Activated T-cell treated with anti-CD3 and anti-CD28 coated beads, Interleukin-2, amount 50 U/mL, for 4 hours (primary cell): ENCODE results near the gene SIRPB1. TPM values are rescaled to one million over a fixed set of nuclear protein-coding genes. Genes with fewer than 3 reads are reported as not detected.

Source experiments
- ATAC-seq, 2 donors: fragments of 200-7000 bp; cut with Tn5 transposase; one replicate each; pipeline ENCODE4 v1.10.0; 2021
- DNase-seq: peaks from one replicate; pipeline ENCODE4 v3.0.0-alpha.2; 2020
- H3K27me3 Mint-ChIP-seq: one replicate; pipeline ENCODE4 v1.8.0; 2021; ENCODE audit warnings: low read depth, mixed read lengths
- H3K36me3 Mint-ChIP-seq: one replicate; pipeline ENCODE4 v1.8.0; 2022; ENCODE audit warnings: mixed read lengths; ENCODE audit not compliant: insufficient read depth
- H3K4me1 Mint-ChIP-seq: one replicate; pipeline ENCODE4 v1.8.0; 2021; ENCODE audit warnings: low read depth, mixed read lengths
- H3K4me3 Mint-ChIP-seq: one replicate; pipeline ENCODE4 v1.8.0; 2021; ENCODE audit warnings: mild to moderate bottlenecking, moderate library complexity, mixed read lengths
- H3K9me3 Mint-ChIP-seq: one replicate; pipeline ENCODE4 v1.8.0; 2021; ENCODE audit warnings: mixed read lengths
- total RNA-seq, 3 donors: library from RNA; stranded (reverse); gene quantifications; one replicate each; pipeline ENCODE4 v1.2.1, GENCODE V29; 2021

SIRPB1 gene
- under 1 TPM; 0.34 to 0.78 (median 0.73) TPM for total RNA-seq

DNA sequence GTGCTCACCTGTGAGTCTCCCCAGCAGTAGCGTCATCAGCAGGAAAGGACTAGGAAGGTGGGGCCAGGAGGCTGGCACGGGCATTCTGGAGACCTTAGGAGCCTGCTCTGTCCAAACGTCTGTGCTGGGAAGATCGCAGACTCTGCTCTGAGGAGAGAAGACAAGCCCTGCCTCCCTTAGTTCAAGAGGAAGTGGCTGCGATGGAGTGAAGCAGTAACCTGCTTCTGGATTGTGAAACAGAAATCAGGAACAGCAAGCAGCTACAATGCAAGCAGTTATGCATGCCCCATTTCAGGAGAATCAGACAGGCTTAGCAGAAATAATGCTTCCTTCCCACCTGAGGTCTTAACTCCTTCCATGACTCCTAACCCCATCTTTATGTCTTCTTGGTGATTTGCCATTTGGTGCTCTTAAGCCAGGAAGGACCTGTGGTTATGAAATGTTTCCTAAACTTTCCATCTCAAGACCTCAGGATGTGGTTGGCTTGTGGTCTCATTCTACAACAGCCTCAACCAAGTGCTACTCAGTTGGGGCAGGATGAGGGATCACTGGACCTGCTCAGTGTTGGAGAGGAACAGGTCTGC is at the start of gene SIRPB1:
TSS of gene SIRPB1 (minus strand) at position 149 of the 584 bp plus-strand sequence. CDS start at position 84, 65 bp downstream.
- Mint-ChIP-seq H3K4me1 (peaks cover 65% of the 10 kb centered on the region), H3K4me3 (no peak within 1 kb of the TSS), H3K27me3 (no peaks in the 10 kb centered on the region), H3K9me3 (peaks cover 6% of the 10 kb centered on the region), H3K36me3 (peaks cover 2% of the 10 kb centered on the region)
- ATAC-seq (peak; percentile 28 to 35), DNase-seq (no peak)

DNA sequence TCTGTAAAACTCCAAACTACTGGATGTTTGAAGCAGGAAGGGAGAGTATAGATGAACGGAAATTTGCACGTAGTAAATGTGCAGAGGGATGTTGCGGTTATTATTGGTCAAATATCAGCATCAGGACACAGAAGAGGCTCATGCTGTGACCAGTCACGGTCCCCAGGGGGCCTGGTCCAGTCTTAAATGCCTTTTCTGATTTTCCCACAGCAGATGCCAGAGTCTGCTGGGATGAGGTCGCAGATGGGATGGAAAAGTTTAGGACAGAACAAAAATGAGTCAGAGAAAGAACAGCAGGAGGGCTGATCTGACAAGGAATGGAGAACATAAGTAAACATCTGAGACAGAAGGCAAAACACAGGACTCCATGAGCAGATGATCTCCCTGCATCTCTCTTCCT is 49.5 kb upstream of the SIRPB1 start:
- H3K4me1 Mint-ChIP-seq = peaks cover 90% of the 10 kb centered on the region
- ATAC-seq (no peak), DNase-seq (no peak)
- H3K4me3 Mint-ChIP-seq = no peak overlapping the region
- H3K36me3 Mint-ChIP-seq = peaks cover 19% of the 10 kb centered on the region
- no peaks in the 10 kb centered on the region for H3K27me3 Mint-ChIP-seq
- H3K9me3 Mint-ChIP-seq = no peaks in the 10 kb centered on the region

DNA sequence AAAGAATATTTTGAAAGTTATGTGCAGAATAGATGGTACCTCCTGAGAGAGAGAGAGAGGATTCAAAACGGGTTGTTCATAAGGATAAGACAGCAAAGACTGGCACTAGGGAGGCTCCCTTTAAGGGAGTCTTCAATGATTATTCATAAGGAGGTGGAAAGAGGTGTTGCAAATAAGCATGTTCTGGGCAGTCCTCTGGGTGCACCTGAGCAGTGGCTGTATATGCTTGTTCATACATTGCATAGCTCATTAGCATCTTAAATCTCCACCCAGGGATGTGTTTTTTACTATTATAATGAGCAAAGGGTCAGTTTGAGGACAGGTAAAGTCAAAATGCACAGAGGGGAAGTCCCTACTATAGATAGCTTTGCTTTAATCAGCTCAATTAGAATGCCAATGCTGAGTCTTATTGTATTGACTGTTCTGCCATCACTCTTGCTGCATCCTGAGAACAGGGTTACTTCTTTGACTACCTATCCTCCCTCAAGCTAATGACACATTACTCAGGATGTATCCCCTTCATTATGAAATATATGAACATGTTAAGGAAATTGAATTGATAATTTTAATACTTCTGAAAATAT is 47.8 kb upstream of the SIRPB1 start:
- H3K9me3 Mint-ChIP-seq = peaks cover 8% of the 10 kb centered on the region
- ATAC-seq = peak in 1 of 2 donors; percentile 12
- H3K4me1 Mint-ChIP-seq = peaks cover 90% of the 10 kb centered on the region
- no peaks in the 10 kb centered on the region for H3K27me3 Mint-ChIP-seq
- H3K4me3 Mint-ChIP-seq = no peak overlapping the region
- peaks cover 19% of the 10 kb centered on the region for H3K36me3 Mint-ChIP-seq
- DNase-seq = no peak

DNA sequence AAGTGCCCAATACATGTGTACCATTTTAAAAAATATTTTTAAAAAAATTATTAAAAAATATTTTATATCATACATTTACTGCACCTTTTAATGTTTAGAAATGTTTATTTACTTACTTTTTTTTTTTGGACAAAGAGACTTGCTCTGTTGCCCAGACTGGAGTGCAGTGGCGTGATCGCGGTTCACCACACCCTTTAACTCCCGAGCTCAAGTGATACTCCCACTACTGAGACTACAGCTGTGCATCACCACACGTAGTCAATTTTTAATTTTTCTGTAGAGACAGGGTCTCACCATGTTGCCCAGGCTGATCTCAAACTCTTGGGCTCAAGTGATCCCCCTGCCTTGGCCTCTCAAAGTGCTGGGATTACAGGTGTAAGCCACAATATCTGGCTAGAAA is 47.0 kb upstream of the SIRPB1 start:
- Mint-ChIP-seq H3K4me1 (peaks cover 90% of the 10 kb centered on the region), H3K4me3 (no peak overlapping the region), H3K9me3 (peaks cover 8% of the 10 kb centered on the region), H3K27me3 (no peaks in the 10 kb centered on the region), H3K36me3 (peaks cover 14% of the 10 kb centered on the region)
- DNase-seq = no peak
- ATAC-seq = no peak

DNA sequence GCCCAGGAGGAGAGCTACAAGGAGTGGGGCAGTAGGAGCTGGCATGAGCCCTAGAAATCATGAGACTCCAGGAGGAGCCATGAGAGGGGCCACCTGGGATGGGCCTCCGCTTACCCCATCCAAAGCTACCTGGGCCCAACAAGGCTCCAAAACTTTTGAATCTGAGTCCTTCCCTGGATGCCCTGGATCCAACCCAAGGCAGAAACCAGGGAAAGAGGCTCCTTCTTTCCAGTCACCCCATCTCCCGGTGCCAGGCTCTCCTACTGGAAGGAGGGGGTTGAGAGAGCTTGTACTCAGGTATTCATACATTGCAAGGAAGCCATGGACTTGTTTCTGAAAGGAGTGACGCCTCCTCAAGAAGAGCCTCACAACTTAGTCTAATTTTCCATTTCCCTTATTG is 45.5 kb upstream of the SIRPB1 start:
- DNase-seq = no peak
- peak; percentile 1 to 19 for ATAC-seq
- H3K36me3 Mint-ChIP-seq = peaks cover 6% of the 10 kb centered on the region

DNA sequence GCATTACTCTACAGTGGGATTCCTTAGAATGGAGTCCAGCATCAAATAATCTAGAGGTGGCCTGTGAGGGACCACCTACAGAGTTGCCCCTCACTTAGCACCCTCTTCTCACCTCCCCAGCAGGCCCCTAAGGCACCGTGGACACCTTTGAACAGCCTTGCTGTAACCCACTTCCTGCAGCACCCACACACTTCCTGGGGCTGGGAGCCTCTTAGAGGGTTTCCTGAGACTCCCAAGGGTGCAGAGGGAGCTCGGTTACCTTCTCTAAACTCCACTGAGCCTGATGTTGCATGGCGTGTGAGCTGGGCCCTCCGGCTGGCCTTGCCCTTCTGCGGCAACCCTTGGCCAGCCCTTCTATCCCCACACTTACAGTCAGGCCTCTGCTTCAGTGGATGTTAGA is 45.1 kb upstream of the SIRPB1 start:
- H3K4me3 Mint-ChIP-seq = peak overlapping the region; percentile 72
- peaks cover 91% of the 10 kb centered on the region for H3K4me1 Mint-ChIP-seq
- H3K36me3 Mint-ChIP-seq = peaks cover 7% of the 10 kb centered on the region
- no peaks in the 10 kb centered on the region for H3K27me3 Mint-ChIP-seq
- peak; percentile 44 to 46 for ATAC-seq
- H3K9me3 Mint-ChIP-seq = peaks cover 8% of the 10 kb centered on the region
- DNase-seq = peak; percentile 53

More for the DNA sequence above, 45.5 kb upstream of the SIRPB1 start:
- H3K27me3 Mint-ChIP-seq = no peaks in the 10 kb centered on the region
- peak overlapping the region; percentile 72 for H3K4me3 Mint-ChIP-seq
- H3K9me3 Mint-ChIP-seq = peaks cover 8% of the 10 kb centered on the region
- peaks cover 90% of the 10 kb centered on the region for H3K4me1 Mint-ChIP-seq

DNA sequence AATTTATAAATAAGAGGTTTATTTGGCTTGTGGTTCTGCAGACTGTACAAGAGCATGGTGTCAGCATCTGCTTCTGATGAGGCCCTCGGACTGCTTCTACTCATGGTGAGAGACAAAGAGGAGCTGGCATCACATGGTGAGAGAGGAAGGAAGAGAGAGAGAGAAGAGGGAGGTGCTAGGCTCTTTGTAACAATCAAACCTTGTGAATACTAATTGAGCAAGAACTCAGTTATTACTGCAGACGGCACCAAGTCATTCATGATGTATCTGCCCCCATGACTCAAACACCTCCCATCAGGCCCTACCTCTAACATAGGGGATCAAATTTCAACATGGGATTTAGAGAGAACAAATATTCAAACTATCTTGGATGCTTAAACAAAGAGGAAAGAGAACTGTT is 44.1 kb upstream of the SIRPB1 start:
- peaks cover 4% of the 10 kb centered on the region for H3K36me3 Mint-ChIP-seq
- DNase-seq (no peak), ATAC-seq (peak; percentile 15 to 30)

DNA sequence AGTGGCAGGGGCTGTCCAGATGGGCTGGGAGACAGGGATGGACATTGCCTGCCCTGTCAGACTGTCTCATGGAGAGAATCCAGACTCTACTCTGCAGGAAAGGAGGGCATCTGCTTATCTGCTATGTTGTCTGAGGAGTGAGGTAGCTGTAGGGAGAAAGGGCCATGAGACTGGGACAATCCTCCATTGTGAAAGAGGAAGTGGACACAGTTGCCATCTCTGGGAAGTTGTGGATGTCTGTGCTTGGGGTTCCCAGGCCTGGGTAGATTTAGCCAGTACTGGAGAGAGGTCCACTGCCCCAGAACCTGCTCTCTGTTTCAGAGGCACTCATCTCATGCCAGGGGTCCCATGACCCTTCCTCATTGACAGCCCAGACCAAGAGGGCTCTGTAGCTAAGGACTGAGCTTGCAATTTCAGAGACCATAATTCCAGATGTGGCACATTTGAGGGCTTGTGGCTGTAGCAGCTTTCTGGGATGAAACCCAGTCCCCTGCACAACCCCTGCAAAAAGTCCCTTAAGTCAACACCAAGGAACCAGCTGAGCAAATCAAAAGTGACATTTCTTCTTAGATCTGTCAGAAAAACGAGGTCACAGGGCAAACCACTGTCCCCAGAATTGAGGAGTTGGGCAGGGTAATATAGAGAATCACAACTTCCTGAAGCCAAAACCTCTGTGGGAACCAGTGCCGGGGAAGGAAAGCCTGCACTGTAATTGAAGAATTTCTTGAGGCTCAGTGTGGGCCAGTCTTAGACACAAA is 41.9 kb upstream of the SIRPB1 start:
- ATAC-seq (no peak), DNase-seq (no peak)
- Mint-ChIP-seq H3K9me3 (peaks cover 11% of the 10 kb centered on the region), H3K4me3 (peak overlapping the region; percentile 50), H3K36me3 (peaks cover 2% of the 10 kb centered on the region), H3K4me1 (peaks cover 95% of the 10 kb centered on the region), H3K27me3 (no peaks in the 10 kb centered on the region)

More for the DNA sequence above, 44.1 kb upstream of the SIRPB1 start:
- H3K4me1 Mint-ChIP-seq = peaks cover 91% of the 10 kb centered on the region
- no peaks in the 10 kb centered on the region for H3K27me3 Mint-ChIP-seq
- H3K4me3 Mint-ChIP-seq = peak overlapping the region; percentile 45
- peaks cover 11% of the 10 kb centered on the region for H3K9me3 Mint-ChIP-seq

DNA sequence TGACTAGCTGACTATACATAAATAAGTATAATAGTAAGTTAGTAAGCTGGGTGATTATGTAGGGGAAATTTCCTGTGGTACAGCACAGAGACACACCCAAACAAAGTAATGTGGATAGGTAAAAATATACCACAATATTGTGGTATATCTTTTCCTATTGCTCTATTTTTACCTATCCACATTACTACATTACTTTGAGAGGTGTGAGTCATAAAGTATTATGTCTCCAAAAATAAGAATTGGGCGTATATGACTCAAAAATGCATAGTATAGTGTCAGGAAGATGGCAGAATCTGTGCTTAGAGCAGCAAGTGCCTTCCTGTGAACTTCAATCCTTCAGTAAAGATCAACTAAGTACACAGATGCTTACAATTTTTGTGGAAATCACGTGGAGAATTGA is 40.4 kb upstream of the SIRPB1 start:
- H3K36me3 Mint-ChIP-seq = peaks cover 2% of the 10 kb centered on the region

DNA sequence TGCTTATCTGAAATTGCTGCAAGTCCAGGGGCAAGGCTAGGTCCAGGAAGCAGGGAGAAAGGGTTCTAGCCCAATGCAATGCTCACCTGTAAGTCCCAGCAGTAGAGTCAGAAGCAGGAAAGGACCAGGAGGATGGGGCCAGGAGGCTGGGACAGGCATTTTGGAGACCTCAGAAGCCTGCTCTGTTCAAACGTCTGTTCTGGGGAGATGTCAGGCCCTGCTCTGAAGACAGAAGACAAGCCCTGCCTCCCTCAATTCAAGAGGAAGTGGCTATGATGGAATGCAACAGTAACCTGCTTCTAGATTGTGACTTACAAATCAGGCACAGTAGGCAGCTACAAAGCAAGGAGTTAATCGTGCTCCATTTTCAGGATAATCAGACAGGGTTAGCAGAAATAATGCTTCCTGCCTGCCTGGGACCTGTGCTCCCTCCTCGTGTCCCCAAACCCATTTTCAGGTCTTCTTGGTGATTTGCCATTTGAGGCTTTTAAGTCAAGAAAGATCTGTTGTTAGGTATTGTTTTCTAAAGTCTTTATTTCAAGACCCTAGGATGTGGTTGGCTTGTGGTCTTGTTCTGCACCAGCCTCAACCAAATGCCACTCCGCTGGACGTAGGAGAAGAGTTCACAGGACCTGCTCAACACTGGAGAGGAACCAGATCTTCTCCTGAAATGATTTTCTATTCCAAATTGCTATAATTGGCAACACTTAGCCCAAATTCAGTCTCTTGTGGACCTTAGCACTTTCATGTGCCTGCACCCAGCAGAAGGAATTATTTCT is 37.9 kb upstream of the SIRPB1 start, which contains the start of gene SIRPG:
TSS of gene SIRPG (minus strand) at position 224 of the 779 bp plus-strand sequence. CDS start at position 159, 65 bp downstream.
- H3K27me3 Mint-ChIP-seq = no peaks in the 10 kb centered on the region
- peaks cover 18% of the 10 kb centered on the region for H3K36me3 Mint-ChIP-seq
- H3K4me3 Mint-ChIP-seq = peak within 1 kb of the TSS; percentile 81
- peaks cover 93% of the 10 kb centered on the region for H3K4me1 Mint-ChIP-seq
- peaks cover 7% of the 10 kb centered on the region for H3K9me3 Mint-ChIP-seq
- no peak for ATAC-seq
- no peak for DNase-seq

More for the DNA sequence above, 40.4 kb upstream of the SIRPB1 start:
- Mint-ChIP-seq H3K4me1 (peaks cover 93% of the 10 kb centered on the region), H3K9me3 (peaks cover 11% of the 10 kb centered on the region), H3K27me3 (no peaks in the 10 kb centered on the region), H3K4me3 (peak overlapping the region; percentile 25)
- DNase-seq (no peak), ATAC-seq (peak; percentile 79 to 80)

DNA sequence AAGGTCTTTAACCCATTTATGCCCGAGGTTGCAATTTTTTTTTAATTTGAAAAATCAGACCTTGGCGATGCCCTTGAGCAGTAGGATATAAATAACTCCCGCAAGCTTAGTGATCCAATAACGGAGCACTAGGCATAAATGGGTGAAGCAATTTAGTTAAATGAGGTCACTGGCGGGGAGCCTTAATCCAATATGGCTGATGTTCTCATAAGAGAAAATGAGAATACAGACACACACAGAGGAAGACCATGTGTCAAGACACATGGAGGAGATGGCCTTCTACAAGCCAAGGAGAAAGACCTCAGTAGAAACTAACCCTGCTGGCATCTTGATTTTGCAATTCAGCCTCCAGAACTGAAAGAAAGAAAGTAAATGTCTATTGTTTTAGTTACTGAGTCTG is 37.0 kb upstream of the SIRPB1 start:
- Mint-ChIP-seq H3K27me3 (no peaks in the 10 kb centered on the region), H3K4me1 (peaks cover 91% of the 10 kb centered on the region), H3K36me3 (peaks cover 19% of the 10 kb centered on the region), H3K9me3 (peaks cover 7% of the 10 kb centered on the region), H3K4me3 (peak overlapping the region; percentile 81)
- no peak for DNase-seq
- peak in 1 of 2 donors; percentile 15 for ATAC-seq

DNA sequence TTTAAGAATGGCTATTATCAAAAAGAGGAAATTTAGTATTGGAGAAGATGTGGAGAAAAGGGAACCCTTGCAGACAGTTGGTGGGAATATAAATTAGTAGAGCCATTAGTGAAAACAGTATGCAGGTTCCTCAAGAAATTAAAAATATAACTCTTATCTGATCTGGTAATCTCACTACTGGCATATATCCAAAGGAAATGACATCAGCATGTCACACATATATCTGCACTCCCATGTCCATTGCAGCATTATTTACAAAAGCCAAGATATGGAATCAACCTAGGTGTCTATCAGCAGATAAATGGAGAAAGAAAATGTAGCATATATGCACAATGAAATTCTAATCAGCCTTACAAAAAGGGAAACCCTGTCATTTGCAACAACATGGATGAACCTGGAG is 35.2 kb upstream of the SIRPB1 start:
- Mint-ChIP-seq H3K4me1 (peaks cover 90% of the 10 kb centered on the region), H3K36me3 (peaks cover 17% of the 10 kb centered on the region)

DNA sequence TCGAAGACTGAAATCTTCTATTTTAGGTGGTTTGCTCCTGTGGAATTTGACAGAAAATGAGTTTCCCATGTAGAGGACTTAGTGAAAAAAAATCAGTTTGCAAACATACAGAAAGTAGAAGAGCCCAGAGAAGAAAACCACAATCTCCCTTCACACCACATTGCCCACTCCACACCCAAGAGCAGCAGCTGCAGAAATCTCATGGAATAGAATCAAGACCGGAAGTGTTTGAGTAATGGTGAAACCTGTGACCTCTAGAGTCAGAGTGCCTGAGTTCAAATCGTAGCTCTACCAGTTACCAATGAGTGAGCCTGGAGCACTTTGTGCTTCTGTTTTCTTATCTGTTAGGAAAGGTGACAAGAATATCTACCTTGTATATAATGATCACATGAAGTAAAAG is 33.2 kb upstream of the SIRPB1 start:
- ATAC-seq = peak in 1 of 2 donors; percentile 16
- Mint-ChIP-seq H3K4me3 (no peak overlapping the region), H3K27me3 (no peaks in the 10 kb centered on the region), H3K4me1 (peaks cover 80% of the 10 kb centered on the region), H3K36me3 (peaks cover 26% of the 10 kb centered on the region), H3K9me3 (peaks cover 3% of the 10 kb centered on the region)
- DNase-seq = no peak

More for the DNA sequence above, 35.2 kb upstream of the SIRPB1 start:
- Mint-ChIP-seq H3K27me3 (no peaks in the 10 kb centered on the region), H3K9me3 (peaks cover 7% of the 10 kb centered on the region), H3K4me3 (peak overlapping the region; percentile 77)
- DNase-seq (no peak), ATAC-seq (no peak)

DNA sequence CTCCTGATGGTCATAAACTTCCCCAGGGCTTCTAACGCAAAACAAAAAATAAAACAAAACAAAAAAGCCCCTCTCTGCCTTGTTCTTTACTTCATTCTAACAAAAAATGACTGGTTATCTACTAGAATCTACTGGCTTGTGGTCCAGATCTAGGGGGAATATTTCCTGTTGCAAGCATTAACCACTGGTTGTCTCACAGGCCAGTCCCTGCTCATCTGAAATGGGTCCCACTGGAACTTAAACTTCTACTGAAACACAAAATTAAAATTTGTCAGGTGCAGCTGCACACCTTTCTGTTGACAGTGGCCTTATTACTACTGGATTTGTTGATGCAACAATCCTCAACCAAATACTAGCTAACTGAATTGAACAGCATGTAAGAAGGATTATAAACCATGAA is 32.3 kb upstream of the SIRPB1 start:
- peaks cover 80% of the 10 kb centered on the region for H3K4me1 Mint-ChIP-seq
- peaks cover 3% of the 10 kb centered on the region for H3K9me3 Mint-ChIP-seq
- no peak for DNase-seq
- peaks cover 26% of the 10 kb centered on the region for H3K36me3 Mint-ChIP-seq
- H3K4me3 Mint-ChIP-seq = no peak overlapping the region
- no peak for ATAC-seq
- H3K27me3 Mint-ChIP-seq = no peaks in the 10 kb centered on the region
